ENCODE data around the gene GGT6. TPM values are rescaled to one million over a fixed set of nuclear protein-coding genes. Genes with fewer than 3 reads are reported as not detected.
A peak's percentile ranks its signal among the peaks of the same experiment; 100 is the strongest.

The GGT6 gene
- polyA plus RNA-seq, 1 of the 3 experiments (the other 2 are of a cell fraction) = not detected

DNA sequence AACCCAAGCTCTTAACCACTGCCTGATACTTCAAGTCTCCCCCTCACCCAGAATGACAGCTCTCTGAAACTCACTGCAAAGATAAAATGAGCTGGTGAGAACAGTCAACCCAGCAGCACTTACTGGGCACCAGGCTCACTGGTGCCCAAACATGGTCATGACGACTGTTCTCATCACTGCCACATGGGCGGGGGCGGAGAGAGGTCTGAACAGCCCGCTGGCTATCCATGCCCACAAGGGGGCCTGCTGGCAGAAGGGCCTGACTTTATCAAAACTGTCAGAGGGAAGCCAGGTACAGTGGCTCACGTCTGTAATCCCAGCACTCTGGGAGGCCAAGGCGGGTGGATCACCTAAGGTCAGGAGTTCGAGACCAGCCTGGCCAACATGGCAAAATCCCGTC is 9.2 kb downstream of the GGT6 start:
- Histone ChIP-seq H2AFZ (ENCODE audit: low read depth) (no peak overlapping the region), H4K20me1 (ENCODE audit: insufficient read depth) (no peaks in the 10 kb centered on the region), H3K4me3 (ENCODE audit: low read depth in 2 of 2, low read length in 1 of 2) (no peak overlapping the region), H3K4me2 (no peak overlapping the region), H3K79me2 (ENCODE audit: insufficient read depth) (peaks cover 31% of the 10 kb centered on the region), H3K9ac (no peak overlapping the region), H3K9me2 (no peaks in the 10 kb centered on the region), H3F3A (replicated peaks; ENCODE audit: insufficient read depth) (peaks cover 3% of the 10 kb centered on the region), H3K36me3 (replicated peaks in 1 of 2; ENCODE audit: control insufficient read depth in 1 of 2, insufficient read depth in 2 of 2, low read length in 1 of 2) (peaks cover 26 to 65% of the 10 kb centered on the region in 2 experiments), H3K27me3 (ENCODE audit: insufficient read depth) (no peaks in the 10 kb centered on the region), H3K4me1 (ENCODE audit: control insufficient read depth in 1 of 2, insufficient read depth in 2 of 2, low read depth in 1 of 2, low read length in 1 of 2) (peaks cover 7 to 17% of the 10 kb centered on the region in 2 experiments; a peak in 1 of 4 replicates), H3K27ac (ENCODE audit: low read depth in 2 of 2, low read length in 1 of 2) (no peak overlapping the region), H3K9me3 (no peaks in the 10 kb centered on the region)
- POLR2A ChIA-PET = interaction anchor here (2.2 kb wide), 1 partner anchor 14 kb away, joined by 8 read pairs; no protein-coding TSS in a partner anchor
- 85% methylated on average over 7 of the region's 8 CpGs for WGBS (ENCODE audit: low lambda C conversion rate)
- CTCF ChIA-PET = interaction anchor here (0.8 to 3.5 kb wide), 5 partner anchors 9 to 129 kb away, joined by 3 to 11 read pairs (median 4); no protein-coding TSS in a partner anchor
- TF ChIP-seq EZH2phosphoT487 (IDR thresholded peaks at IDR 0.05; ENCODE audit: borderline replicate concordance, low read depth) = no peak
- TF ChIP-seq, protein P1, sequence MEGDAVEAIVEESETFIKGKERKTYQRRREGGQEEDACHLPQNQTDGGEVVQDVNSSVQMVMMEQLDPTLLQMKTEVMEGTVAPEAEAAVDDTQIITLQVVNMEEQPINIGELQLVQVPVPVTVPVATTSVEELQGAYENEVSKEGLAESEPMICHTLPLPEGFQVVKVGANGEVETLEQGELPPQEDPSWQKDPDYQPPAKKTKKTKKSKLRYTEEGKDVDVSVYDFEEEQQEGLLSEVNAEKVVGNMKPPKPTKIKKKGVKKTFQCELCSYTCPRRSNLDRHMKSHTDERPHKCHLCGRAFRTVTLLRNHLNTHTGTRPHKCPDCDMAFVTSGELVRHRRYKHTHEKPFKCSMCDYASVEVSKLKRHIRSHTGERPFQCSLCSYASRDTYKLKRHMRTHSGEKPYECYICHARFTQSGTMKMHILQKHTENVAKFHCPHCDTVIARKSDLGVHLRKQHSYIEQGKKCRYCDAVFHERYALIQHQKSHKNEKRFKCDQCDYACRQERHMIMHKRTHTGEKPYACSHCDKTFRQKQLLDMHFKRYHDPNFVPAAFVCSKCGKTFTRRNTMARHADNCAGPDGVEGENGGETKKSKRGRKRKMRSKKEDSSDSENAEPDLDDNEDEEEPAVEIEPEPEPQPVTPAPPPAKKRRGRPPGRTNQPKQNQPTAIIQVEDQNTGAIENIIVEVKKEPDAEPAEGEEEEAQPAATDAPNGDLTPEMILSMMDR (IDR thresholded peaks at IDR 0.05) = peak; percentile 31; the same call in 1 of the 2 replicates
- DNase-seq = peak; percentile 43

DNA sequence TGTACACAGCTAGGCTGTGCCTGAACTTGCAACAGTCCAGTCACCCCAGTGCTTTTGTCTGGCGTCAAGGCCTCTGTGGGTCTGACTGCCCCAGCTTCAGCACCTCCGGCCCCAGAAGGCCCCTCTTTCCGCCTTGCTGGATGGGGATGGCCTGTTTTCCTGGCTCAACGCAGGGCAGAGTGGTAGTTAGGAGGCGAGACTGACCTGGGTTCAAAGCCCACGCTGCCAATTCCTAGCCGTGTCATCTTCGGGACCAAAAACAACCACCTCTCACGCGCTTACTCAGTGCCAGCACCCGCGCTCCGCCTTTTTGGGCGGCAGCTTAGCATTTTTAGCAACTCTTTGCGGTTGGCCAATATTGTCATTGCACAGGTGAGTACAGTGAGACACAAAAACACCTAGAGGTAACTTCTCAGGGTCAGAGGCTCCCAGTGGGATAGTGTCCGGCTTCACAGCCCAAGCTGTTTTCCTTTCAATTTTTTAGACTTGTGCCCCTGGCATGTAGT is 9.8 kb downstream of the GGT6 start:
- Histone ChIP-seq H3K27me3 (ENCODE audit: insufficient read depth) (no peaks in the 10 kb centered on the region), H3K9me2 (no peaks in the 10 kb centered on the region), H2AFZ (ENCODE audit: low read depth) (no peak overlapping the region), H3K27ac (ENCODE audit: low read depth in 2 of 2, low read length in 1 of 2) (no peak overlapping the region), H3K4me3 (ENCODE audit: low read depth in 2 of 2, low read length in 1 of 2) (no peak overlapping the region), H3K9ac (no peak overlapping the region), H3K9me3 (no peaks in the 10 kb centered on the region), H3K4me2 (no peak overlapping the region), H3K4me1 (ENCODE audit: control insufficient read depth in 1 of 2, insufficient read depth in 2 of 2, low read depth in 1 of 2, low read length in 1 of 2) (peaks cover 7 to 12% of the 10 kb centered on the region in 2 experiments; a peak in 1 of 4 replicates), H3K36me3 (replicated peaks in 1 of 2; ENCODE audit: control insufficient read depth in 1 of 2, insufficient read depth in 2 of 2, low read length in 1 of 2) (peaks cover 26 to 69% of the 10 kb centered on the region in 2 experiments), H3F3A (replicated peaks; ENCODE audit: insufficient read depth) (peaks cover 3% of the 10 kb centered on the region), H4K20me1 (ENCODE audit: insufficient read depth) (no peaks in the 10 kb centered on the region), H3K79me2 (ENCODE audit: insufficient read depth) (peaks cover 31% of the 10 kb centered on the region)
- no peak for DNase-seq
- CTCF ChIA-PET = interaction anchor here (0.8 to 3.5 kb wide), 5 partner anchors 8 to 129 kb away, joined by 3 to 11 read pairs (median 4); no protein-coding TSS in a partner anchor
- no peak for TF ChIP-seq EP300 (IDR thresholded peaks at IDR 0.05; ENCODE audit: borderline replicate concordance in 1 of 2, low read depth in 1 of 2, low read length in 1 of 2)
- no peak for TF ChIP-seq SMC3 (IDR thresholded peaks at IDR 0.05; ENCODE audit: low read depth, low read length)
- TF ChIP-seq SIN3A (IDR thresholded peaks at IDR 0.05; ENCODE audit: borderline replicate concordance, low read depth, low read length) = no peak
- TF ChIP-seq GABPA (IDR thresholded peaks at IDR 0.05; ENCODE audit: low read depth) = no peak
- TF ChIP-seq, protein P2, sequence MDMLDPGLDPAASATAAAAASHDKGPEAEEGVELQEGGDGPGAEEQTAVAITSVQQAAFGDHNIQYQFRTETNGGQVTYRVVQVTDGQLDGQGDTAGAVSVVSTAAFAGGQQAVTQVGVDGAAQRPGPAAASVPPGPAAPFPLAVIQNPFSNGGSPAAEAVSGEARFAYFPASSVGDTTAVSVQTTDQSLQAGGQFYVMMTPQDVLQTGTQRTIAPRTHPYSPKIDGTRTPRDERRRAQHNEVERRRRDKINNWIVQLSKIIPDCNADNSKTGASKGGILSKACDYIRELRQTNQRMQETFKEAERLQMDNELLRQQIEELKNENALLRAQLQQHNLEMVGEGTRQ (IDR thresholded peaks at IDR 0.05; ENCODE audit: borderline replicate concordance, low read depth, low read length) = no peak
- no peak for TF ChIP-seq JUND (IDR thresholded peaks at IDR 0.05)
- no peak for TF ChIP-seq FOXJ3 (CRISPR knock-in tag; IDR thresholded peaks at IDR 0.05)
- TF ChIP-seq, protein P3, sequence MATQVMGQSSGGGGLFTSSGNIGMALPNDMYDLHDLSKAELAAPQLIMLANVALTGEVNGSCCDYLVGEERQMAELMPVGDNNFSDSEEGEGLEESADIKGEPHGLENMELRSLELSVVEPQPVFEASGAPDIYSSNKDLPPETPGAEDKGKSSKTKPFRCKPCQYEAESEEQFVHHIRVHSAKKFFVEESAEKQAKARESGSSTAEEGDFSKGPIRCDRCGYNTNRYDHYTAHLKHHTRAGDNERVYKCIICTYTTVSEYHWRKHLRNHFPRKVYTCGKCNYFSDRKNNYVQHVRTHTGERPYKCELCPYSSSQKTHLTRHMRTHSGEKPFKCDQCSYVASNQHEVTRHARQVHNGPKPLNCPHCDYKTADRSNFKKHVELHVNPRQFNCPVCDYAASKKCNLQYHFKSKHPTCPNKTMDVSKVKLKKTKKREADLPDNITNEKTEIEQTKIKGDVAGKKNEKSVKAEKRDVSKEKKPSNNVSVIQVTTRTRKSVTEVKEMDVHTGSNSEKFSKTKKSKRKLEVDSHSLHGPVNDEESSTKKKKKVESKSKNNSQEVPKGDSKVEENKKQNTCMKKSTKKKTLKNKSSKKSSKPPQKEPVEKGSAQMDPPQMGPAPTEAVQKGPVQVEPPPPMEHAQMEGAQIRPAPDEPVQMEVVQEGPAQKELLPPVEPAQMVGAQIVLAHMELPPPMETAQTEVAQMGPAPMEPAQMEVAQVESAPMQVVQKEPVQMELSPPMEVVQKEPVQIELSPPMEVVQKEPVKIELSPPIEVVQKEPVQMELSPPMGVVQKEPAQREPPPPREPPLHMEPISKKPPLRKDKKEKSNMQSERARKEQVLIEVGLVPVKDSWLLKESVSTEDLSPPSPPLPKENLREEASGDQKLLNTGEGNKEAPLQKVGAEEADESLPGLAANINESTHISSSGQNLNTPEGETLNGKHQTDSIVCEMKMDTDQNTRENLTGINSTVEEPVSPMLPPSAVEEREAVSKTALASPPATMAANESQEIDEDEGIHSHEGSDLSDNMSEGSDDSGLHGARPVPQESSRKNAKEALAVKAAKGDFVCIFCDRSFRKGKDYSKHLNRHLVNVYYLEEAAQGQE (IDR thresholded peaks at IDR 0.05; ENCODE audit: low read depth, low read length) = no peak
- TF ChIP-seq, protein P4, sequence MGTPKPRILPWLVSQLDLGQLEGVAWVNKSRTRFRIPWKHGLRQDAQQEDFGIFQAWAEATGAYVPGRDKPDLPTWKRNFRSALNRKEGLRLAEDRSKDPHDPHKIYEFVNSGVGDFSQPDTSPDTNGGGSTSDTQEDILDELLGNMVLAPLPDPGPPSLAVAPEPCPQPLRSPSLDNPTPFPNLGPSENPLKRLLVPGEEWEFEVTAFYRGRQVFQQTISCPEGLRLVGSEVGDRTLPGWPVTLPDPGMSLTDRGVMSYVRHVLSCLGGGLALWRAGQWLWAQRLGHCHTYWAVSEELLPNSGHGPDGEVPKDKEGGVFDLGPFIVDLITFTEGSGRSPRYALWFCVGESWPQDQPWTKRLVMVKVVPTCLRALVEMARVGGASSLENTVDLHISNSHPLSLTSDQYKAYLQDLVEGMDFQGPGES (IDR thresholded peaks at IDR 0.05; ENCODE audit: low read depth, low read length) = no peak
- TF ChIP-seq GATA2 (CRISPR knock-in tag; IDR thresholded peaks at IDR 0.05) = no peak
- TF ChIP-seq TEAD4 (IDR thresholded peaks at IDR 0.05; ENCODE audit: borderline replicate concordance, insufficient read depth) = no peak
- POLR2A ChIA-PET = interaction anchor here (2.2 kb wide), 1 partner anchor 13 kb away, joined by 8 read pairs; no protein-coding TSS in a partner anchor
- 96% methylated on average over 12 of the region's 16 CpGs for WGBS (ENCODE audit: low lambda C conversion rate)

Measured in SK-N-SH (cell line).